Activated naive CD4-positive, alpha-beta T cell treated with anti-CD3 and anti-CD28 coated beads for 36 hours (primary cell): ENCODE measurements around the gene ZNF609. TPM values are rescaled to one million over a fixed set of nuclear protein-coding genes. Genes with fewer than 3 reads are reported as not detected.
"Not testable (repeated sequence)": the region's sequence is repeated elsewhere in the genome, so short reads cannot be mapped to it uniquely, and the experiment has no call there.

Experiments used
- CTCF ChIA-PET: fragments of 350-600 bp; sonication (Branson Sonifier 250); formaldehyde crosslinking; loops from one replicate; lab custom pipeline; 2021; ENCODE audit warnings: antibody characterized with exemption; lab: Charles Lee
- DNase-seq: peaks from one replicate; pipeline ENCODE4 v3.0.0-alpha.2; 2020
- H3K27ac Mint-ChIP-seq: one replicate; pipeline ENCODE4 v1.8.0; 2021; ENCODE audit warnings: mild to moderate bottlenecking, mixed read lengths
- H3K27me3 Mint-ChIP-seq: one replicate; pipeline ENCODE4 v1.8.0; 2021; ENCODE audit warnings: low read depth, mixed read lengths
- H3K36me3 Mint-ChIP-seq: one replicate; pipeline ENCODE4 v1.8.0; 2021; ENCODE audit warnings: low read depth, mixed read lengths
- H3K4me1 Mint-ChIP-seq: one replicate; pipeline ENCODE4 v1.8.0; 2021; ENCODE audit warnings: low read depth, mixed read lengths
- H3K4me3 Mint-ChIP-seq: one replicate; pipeline ENCODE4 v1.8.0; 2021; ENCODE audit warnings: mild to moderate bottlenecking, moderate library complexity, mixed read lengths
- H3K9me3 Mint-ChIP-seq: one replicate; pipeline ENCODE4 v1.8.0; 2021; ENCODE audit warnings: mixed read lengths
- intact Hi-C: fragments of 100-400 bp; cut with micrococcal nuclease; formaldehyde crosslinking; loops from one replicate; pipeline ENCODE4 v1.15.1; 2023
- total RNA-seq, 2 experiments: library from RNA; stranded (reverse); gene quantifications; one replicate each; pipeline ENCODE4 v1.2.3, GENCODE V29; 2021

The ZNF609 gene
- total RNA-seq, 2 experiments from 2014 or later, result 39.5 to 40.4 TPM

DNA sequence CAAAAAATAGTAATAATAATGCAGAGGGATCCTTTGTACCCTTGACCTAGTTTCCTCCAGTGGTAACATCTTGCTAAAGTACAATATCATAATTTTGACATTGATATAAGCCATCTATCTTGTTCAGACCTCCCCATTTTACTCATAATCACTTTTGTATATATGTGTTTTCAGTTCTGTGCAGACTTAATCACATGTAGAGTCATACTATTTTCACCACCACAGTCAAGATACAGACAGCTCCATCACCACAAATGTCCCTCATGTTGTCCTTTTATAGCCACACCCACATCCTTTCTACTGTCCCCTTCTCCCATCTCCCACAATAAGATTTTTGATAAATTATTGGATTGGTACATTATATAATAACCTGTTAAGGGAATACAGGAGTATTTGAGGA lies 25.4 kb downstream of the ZNF609 start:
- peaks cover 30% of the 10 kb centered on the region for H3K4me1 Mint-ChIP-seq
- H3K27ac Mint-ChIP-seq, result no peak overlapping the region
- DNase-seq, result no peak
- H3K27me3 Mint-ChIP-seq, result no peaks in the 10 kb centered on the region
- intact Hi-C loops, result no loop called here
- no peaks in the 10 kb centered on the region for H3K9me3 Mint-ChIP-seq
- CTCF ChIA-PET, result no interaction called here
- peaks cover 10% of the 10 kb centered on the region for H3K36me3 Mint-ChIP-seq
- no peak overlapping the region for H3K4me3 Mint-ChIP-seq

DNA sequence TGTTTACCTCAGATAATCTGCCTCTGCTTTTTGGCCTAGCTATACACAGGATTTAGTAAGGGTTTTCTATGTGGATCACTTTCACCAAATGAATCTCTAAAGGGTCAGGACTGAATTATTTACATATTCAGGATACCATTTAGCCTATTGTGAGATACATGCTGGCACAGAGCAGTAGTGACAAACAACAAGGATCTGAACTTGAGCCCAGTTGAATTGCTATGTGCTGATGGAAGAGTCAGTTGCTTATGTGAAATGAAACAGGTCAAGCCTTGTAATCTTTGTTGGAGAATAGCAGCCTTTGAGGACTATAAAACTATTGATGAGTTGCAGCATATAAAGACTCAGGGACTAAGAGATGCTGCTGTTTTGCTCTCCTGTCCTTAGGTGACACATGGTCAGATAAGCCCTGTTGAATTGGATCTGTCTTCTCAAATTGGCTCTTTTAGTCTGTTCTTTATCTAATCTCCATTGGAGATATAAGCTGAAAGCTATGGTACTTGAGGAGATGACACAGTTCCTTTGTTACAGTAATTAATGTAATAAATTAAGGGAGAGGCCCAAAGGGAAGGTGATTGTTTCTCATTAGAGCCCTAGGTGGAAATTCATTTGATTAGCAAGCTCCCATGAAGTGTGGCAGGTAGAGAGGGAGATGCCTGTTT lies 30.4 kb downstream of the ZNF609 start:
- CTCF ChIA-PET, result no interaction called here
- Mint-ChIP-seq H3K27me3 (no peaks in the 10 kb centered on the region), H3K4me3 (no peak overlapping the region), H3K9me3 (no peaks in the 10 kb centered on the region), H3K36me3 (peaks cover 12% of the 10 kb centered on the region), H3K4me1 (peaks cover 52% of the 10 kb centered on the region), H3K27ac (no peak overlapping the region)
- no peak for DNase-seq
- intact Hi-C loops, result no loop called here

DNA sequence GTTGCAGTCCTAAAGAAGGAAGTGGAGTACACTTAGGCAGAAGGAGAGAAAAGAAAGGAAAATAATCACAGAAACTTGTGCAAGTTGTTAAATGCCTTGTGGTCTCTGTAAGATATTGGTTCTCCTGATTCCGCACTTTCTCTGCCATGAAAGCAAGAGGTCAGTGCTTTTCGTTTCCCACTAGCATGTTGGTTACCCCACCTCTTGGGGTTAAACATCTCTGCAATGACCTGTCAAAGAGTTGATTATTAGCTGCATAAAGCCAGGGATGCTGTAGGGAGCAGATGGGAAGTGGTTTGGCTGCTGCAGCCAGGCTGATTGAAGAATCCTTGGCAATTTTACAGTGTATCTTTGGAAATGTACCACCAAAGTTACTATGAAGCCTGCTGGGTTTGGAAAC lies 33.3 kb downstream of the ZNF609 start:
- Mint-ChIP-seq H3K4me3 (no peak overlapping the region), H3K36me3 (peaks cover 8% of the 10 kb centered on the region), H3K9me3 (no peaks in the 10 kb centered on the region), H3K4me1 (peaks cover 68% of the 10 kb centered on the region), H3K27ac (no peak overlapping the region), H3K27me3 (no peaks in the 10 kb centered on the region)
- CTCF ChIA-PET, result no interaction called here
- no peak for DNase-seq
- intact Hi-C loops, result no loop called here

DNA sequence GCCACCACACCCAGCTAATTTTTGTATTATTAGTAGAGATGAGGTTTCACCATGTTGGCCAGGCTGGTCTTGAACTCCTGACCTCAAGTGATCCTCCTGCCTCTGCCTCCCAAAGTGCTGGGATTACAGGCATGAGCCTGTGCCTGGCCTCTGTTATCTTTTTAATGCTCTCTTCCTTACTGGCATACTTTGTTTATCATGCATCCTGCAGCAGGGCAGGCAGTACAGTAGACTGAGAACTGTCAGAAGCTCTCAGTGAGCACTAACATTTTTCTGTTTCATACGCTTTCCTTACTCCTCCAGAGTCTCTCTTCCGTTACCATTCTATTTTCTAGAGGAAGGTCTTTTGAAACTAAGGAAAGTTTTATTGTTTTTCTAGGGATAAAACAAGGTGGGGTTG lies 35.6 kb downstream of the ZNF609 start:
- H3K4me3 Mint-ChIP-seq, intact Hi-C loops, CTCF ChIA-PET, H3K9me3 Mint-ChIP-seq, DNase-seq, H3K27ac Mint-ChIP-seq, H3K27me3 Mint-ChIP-seq: not testable (repeated sequence)
- Mint-ChIP-seq H3K36me3 (peaks cover 20% of the 10 kb centered on the region), H3K4me1 (peaks cover 81% of the 10 kb centered on the region)

DNA sequence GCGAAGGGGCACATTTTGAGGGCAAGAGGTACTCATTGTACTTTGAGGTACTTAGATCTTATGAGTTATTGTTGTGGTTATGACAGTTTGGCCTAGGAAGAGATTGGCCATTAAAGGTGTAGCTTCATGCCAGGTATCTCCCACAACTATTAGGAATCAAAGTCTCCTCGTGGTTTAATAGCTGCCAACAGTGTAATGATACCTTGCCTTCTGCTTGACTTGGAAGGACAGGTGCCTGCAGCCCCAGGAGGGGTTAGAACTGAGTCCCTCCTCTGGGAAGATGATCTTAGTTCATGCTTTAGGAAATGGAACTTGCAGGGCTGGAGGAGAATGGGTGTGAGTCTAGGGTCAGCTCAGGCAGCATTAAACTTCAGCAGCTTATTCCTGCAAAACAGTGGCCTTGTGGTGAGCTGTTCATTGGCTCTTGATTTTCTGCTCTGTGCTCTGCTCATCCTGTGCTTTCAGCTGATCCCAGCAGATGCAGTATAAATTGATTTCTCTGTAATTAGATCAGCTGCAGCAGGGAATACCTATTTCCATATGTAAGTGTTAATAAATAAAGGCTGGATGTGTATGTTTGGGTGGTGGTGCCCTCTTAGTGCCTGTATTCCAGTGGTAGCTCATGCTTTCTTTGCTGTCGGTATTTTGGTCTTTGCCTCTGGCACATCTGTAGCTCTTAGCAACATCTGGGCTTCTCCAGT lies 40.5 kb downstream of the ZNF609 start:
- Mint-ChIP-seq H3K36me3 (peaks cover 27% of the 10 kb centered on the region), H3K9me3 (no peaks in the 10 kb centered on the region), H3K27ac (no peak overlapping the region), H3K4me1 (peaks cover 85% of the 10 kb centered on the region), H3K4me3 (no peak overlapping the region), H3K27me3 (no peaks in the 10 kb centered on the region)
- intact Hi-C loops, result no loop called here
- CTCF ChIA-PET, result interaction anchor here (0.8 kb wide), 1 partner anchor 19 kb away, joined by 3 read pairs; no protein-coding TSS in a partner anchor
- no peak for DNase-seq

DNA sequence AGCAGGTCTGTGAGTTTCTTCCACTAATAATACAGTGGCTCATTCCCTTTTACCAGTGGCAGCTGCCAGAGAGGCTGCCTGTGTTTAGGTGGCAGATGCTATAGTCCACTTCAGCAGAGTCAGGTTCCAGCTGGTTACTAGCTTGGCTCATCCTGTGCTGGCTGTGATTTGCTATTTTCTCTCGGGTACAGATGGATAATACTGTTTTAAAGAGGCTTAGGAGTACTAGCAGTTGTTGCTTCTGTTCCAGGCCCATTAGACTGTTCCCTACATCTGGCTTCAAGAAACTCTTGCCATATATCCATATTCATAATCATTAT lies 41.0 kb downstream of the ZNF609 start:
- intact Hi-C loops, result no loop called here
- Mint-ChIP-seq H3K9me3 (no peaks in the 10 kb centered on the region), H3K27ac (no peak overlapping the region), H3K27me3 (no peaks in the 10 kb centered on the region), H3K4me1 (peaks cover 79% of the 10 kb centered on the region), H3K36me3 (peaks cover 27% of the 10 kb centered on the region), H3K4me3 (no peak overlapping the region)
- CTCF ChIA-PET, result no interaction called here
- DNase-seq, result no peak

DNA sequence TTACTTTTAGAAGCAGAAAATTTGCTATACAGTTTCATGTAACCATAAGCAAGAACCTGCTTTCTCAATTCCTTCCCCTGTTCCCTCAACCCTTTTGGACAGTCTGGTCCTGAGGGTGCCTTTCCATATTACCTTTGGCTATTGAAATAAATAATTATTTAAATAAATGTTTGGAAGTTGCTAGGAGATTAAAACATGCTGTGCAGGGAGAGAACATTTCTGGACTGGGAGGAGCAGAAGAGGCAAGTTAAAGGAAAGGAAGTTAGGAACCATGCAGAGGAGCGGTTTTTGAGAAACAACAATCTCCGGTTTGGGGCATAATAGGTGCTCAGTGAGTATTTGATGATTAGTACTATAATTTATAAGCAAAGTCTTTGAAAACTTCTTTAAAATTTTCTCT lies 41.8 kb downstream of the ZNF609 start:
- Mint-ChIP-seq H3K9me3 (no peaks in the 10 kb centered on the region), H3K27ac (peak overlapping the region; percentile 86), H3K36me3 (peaks cover 26% of the 10 kb centered on the region), H3K27me3 (no peaks in the 10 kb centered on the region), H3K4me1 (peaks cover 79% of the 10 kb centered on the region), H3K4me3 (no peak overlapping the region)
- intact Hi-C loops, result loop anchor here (2.0 kb wide), 2 partner anchors 31 to 41 kb away; partner anchors contain the start of gene ZNF609
- CTCF ChIA-PET, result interaction anchor here (0.7 kb wide), 1 partner anchor 40 kb away, joined by 4 read pairs; no protein-coding TSS in a partner anchor
- DNase-seq, result no peak

DNA sequence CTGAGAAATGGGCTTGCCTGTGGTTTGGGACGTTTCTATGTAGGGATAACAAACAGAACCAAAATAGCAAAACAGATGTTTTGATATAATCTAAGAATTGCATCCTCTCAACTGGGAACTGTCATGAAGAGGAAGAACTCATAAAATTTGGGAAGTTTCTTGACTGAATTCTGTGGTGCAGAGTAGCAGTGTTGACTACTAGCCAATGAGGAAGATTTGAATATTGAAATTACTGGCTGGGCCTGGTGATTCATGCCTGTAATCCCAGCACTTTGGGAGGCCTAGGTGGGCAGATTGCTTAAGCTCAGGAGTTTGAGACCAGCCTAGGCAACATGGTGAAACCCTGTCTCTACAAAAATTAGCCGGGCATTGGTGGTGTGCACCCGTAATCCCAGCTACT lies 42.2 kb downstream of the ZNF609 start:
- DNase-seq, result no peak
- Mint-ChIP-seq H3K9me3 (no peaks in the 10 kb centered on the region), H3K27me3 (no peaks in the 10 kb centered on the region), H3K27ac (peak overlapping the region; percentile 86), H3K4me3 (peak overlapping the region; percentile 5), H3K4me1 (peaks cover 81% of the 10 kb centered on the region), H3K36me3 (peaks cover 25% of the 10 kb centered on the region)
- CTCF ChIA-PET, result interaction anchor here (0.7 kb wide), 1 partner anchor 41 kb away, joined by 4 read pairs; no protein-coding TSS in a partner anchor
- intact Hi-C loops, result loop anchor here (2.0 kb wide), 2 partner anchors 30 to 42 kb away; partner anchors contain the start of gene ZNF609

DNA sequence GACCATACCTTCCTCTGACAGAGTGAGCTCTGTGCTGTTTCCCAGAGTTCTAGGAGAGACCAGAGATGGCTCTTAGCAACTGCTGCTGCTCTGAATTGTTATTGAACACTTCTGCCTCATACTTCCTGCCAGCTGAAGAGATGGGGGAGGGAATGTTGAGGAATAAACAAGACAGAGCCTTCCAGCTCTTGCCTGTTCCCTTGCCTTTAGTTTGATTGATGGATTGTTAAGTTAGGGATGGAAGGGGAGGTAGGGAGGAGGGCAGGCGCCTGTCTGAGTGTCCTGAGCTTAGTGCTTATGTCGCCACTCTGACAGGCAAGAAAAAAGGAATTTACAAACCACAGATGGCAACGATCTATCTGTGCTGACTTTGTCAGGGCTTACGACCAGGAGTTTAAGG lies 42.8 kb downstream of the ZNF609 start:
- H3K27ac Mint-ChIP-seq, result peak overlapping the region; percentile 86
- CTCF ChIA-PET, result interaction anchor here (1.7 kb wide), 1 partner anchor 19 kb away, joined by 3 read pairs; no protein-coding TSS in a partner anchor
- intact Hi-C loops, result loop anchor here (2.0 kb wide), 2 partner anchors 30 to 42 kb away; partner anchors contain the start of gene ZNF609
- H3K27me3 Mint-ChIP-seq, result no peaks in the 10 kb centered on the region
- DNase-seq, result peak; percentile 27
- peaks cover 83% of the 10 kb centered on the region for H3K4me1 Mint-ChIP-seq
- no peaks in the 10 kb centered on the region for H3K9me3 Mint-ChIP-seq
- peak overlapping the region; percentile 5 for H3K4me3 Mint-ChIP-seq
- H3K36me3 Mint-ChIP-seq, result peaks cover 25% of the 10 kb centered on the region

DNA sequence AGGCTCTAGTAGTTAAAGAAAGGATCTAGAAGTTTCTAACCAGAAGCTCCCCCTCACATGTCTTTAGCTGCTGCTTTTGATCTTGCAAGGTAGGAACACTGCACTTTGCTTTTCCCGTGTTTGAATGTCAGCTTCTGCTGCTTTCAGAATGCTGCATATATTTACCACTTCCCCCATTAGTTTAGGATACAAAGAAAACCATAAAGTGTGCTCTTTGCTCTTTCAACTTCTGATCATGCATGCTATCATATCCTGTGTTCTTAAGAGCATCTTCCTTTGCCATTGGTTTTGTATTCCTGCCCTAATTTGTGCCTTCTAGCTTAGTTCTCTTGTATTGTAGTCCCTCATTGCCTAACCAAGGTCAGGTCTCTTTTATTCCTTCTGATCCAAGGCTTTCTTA lies 43.3 kb downstream of the ZNF609 start:
- intact Hi-C loops, result loop anchor here (2.0 kb wide), 2 partner anchors 29 to 43 kb away; partner anchors contain the start of gene ZNF609
- Mint-ChIP-seq H3K27me3 (no peaks in the 10 kb centered on the region), H3K36me3 (peaks cover 25% of the 10 kb centered on the region), H3K4me1 (peaks cover 83% of the 10 kb centered on the region), H3K9me3 (no peaks in the 10 kb centered on the region), H3K27ac (peak overlapping the region; percentile 86), H3K4me3 (peak overlapping the region; percentile 5)
- CTCF ChIA-PET, result interaction anchor here (1.7 kb wide), 1 partner anchor 18 kb away, joined by 3 read pairs; no protein-coding TSS in a partner anchor
- DNase-seq, result no peak

DNA sequence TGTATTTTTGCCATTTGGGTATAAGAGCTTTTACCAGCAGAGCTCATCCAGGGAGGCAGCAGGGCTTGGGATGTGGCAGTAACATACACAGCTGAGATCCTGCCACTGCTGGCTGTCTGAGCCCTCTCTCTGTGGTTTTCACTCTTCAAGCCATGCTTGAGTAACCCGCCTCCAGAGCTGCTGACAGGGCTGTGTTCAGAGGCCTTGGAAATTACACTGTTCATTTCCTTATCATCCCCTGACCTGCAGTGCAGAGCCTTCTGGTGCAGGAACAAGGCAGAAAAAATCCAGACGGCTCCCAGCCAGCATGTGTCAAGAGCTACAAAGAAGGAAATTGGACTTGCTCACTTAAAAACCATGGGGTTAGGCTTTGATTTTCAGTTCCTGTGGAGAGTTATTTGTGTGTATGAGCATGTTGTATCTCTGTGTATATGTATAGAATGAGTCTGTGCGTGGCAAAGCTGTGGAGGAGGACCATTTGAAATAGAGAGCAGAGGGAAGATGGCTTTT lies 47.0 kb downstream of the ZNF609 start:
- Mint-ChIP-seq H3K4me3 (no peak overlapping the region), H3K36me3 (peaks cover 8% of the 10 kb centered on the region), H3K27ac (peak overlapping the region; percentile 59), H3K4me1 (peaks cover 77% of the 10 kb centered on the region), H3K9me3 (no peaks in the 10 kb centered on the region), H3K27me3 (no peaks in the 10 kb centered on the region)
- intact Hi-C loops, result no loop called here
- peak; percentile 64 for DNase-seq
- CTCF ChIA-PET, result no interaction called here

DNA sequence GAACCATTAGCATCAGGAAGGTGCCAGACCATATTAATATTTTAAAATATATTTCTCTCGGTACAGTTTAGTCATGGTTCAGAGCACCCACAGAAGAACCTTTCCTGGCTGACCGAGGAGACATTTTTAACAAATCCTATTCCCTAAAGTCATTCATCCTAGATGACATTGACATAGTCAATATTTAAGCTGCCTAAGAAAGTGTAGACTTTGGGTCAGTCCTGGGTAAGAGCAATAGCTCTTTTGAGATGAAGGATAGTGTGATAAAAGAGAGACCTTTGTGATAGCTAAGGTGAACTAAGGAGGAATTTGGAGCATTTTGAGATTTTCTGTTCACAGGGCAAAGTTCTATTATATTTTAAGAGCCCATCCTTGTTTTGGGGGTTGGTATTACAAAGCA lies 47.5 kb downstream of the ZNF609 start:
- H3K27ac Mint-ChIP-seq, result peak overlapping the region; percentile 51
- H3K4me3 Mint-ChIP-seq, result no peak overlapping the region
- peaks cover 73% of the 10 kb centered on the region for H3K4me1 Mint-ChIP-seq
- H3K9me3 Mint-ChIP-seq, result no peaks in the 10 kb centered on the region
- DNase-seq, result no peak
- CTCF ChIA-PET, result no interaction called here
- peaks cover 6% of the 10 kb centered on the region for H3K36me3 Mint-ChIP-seq
- no peaks in the 10 kb centered on the region for H3K27me3 Mint-ChIP-seq
- intact Hi-C loops, result no loop called here
